Lower lobe of right lung (tissue), 2 donors: ENCODE measurements around the gene ABLIM1. TPM values are rescaled to one million over a fixed set of nuclear protein-coding genes. Genes with fewer than 3 reads are reported as not detected.
A peak's percentile ranks its signal among the peaks of the same experiment; 100 is the strongest.

Experiments
- ATAC-seq, 2 donors: fragments of 200-7000 bp; cut with Tn5 transposase; one replicate each; pipeline ENCODE4 v1.9.1; 2020 to 2022; ENCODE audit warnings: mild to moderate bottlenecking in 2 of 2, moderate library complexity in 2 of 2
- DNase-seq: peaks from one replicate; pipeline ENCODE4 v3.0.0-alpha.2; 2020
- H3K27ac ChIP-seq: fragments of 200-600 bp; one replicate; pipeline ENCODE4 v1.8.0; 2022
- H3K27me3 ChIP-seq: fragments of 200-600 bp; one replicate; pipeline ENCODE4 v1.8.0; 2022; ENCODE audit warnings: low read depth
- H3K36me3 ChIP-seq: fragments of 200-600 bp; one replicate; pipeline ENCODE4 v1.8.0; 2022; ENCODE audit warnings: mild to moderate bottlenecking
- H3K4me1 ChIP-seq: fragments of 200-600 bp; one replicate; pipeline ENCODE4 v1.8.0; 2022
- H3K4me3 ChIP-seq: fragments of 200-600 bp; one replicate; pipeline ENCODE4 v1.8.0; 2022; ENCODE audit warnings: mild to moderate bottlenecking
- H3K9me3 ChIP-seq: fragments of 200-600 bp; one replicate; pipeline ENCODE4 v1.8.0; 2022
- CTCF ChIP-seq: fragments of 200-600 bp; IDR thresholded peaks from one replicate; pipeline ENCODE4 v1.8.0; 2022; ENCODE audit warnings: antibody characterized with exemption, mild to moderate bottlenecking
- intact Hi-C: fragments of 100-400 bp; cut with DNase I; formaldehyde crosslinking; loops from one replicate; pipeline ENCODE4 v1.11.0; 2022
- total RNA-seq: library from RNA; stranded (reverse); fragmentation: NEBNext Ultra II Directional; extraction: Animal tissue kit (Norgen Biotek cat#: 25700); gene quantifications from one replicate; pipeline ENCODE4 v1.2.1, GENCODE V29; 2021
- donor health status: DM: no; HTN: yes; CAD: no; lungs with severe emphysema.

The ABLIM1 gene
- total RNA-seq, 1 donor from 2014 or later, result 106 TPM

GRCh38 chr10:114517368-114518250 lies 140.5 kb downstream of the ABLIM1 start:
- H3K36me3 ChIP-seq, result no peaks in the 10 kb centered on the region
- intact Hi-C loops, result no loop called here
- ATAC-seq (no peak), DNase-seq (no peak)
- H3K27ac ChIP-seq, result no peak overlapping the region
- H3K27me3 ChIP-seq, result no peaks in the 10 kb centered on the region
- TF ChIP-seq CTCF, result no peak
- H3K4me1 ChIP-seq, result peaks cover 35% of the 10 kb centered on the region
- no peak overlapping the region for H3K4me3 ChIP-seq
- no peaks in the 10 kb centered on the region for H3K9me3 ChIP-seq

GRCh38 chr10:114516356-114516755 lies 141.7 kb downstream of the ABLIM1 start:
- ATAC-seq, result no peak
- Histone ChIP-seq H3K36me3 (no peaks in the 10 kb centered on the region), H3K27ac (peak overlapping the region; percentile 8), H3K4me3 (no peak overlapping the region), H3K4me1 (peaks cover 23% of the 10 kb centered on the region), H3K9me3 (no peaks in the 10 kb centered on the region), H3K27me3 (no peaks in the 10 kb centered on the region)
- no peak for TF ChIP-seq CTCF
- DNase-seq, result no peak
- intact Hi-C loops, result no loop called here

GRCh38 chr10:114515298-114515914 lies 142.7 kb downstream of the ABLIM1 start:
- Histone ChIP-seq H3K4me3 (no peak overlapping the region), H3K9me3 (no peaks in the 10 kb centered on the region), H3K36me3 (no peaks in the 10 kb centered on the region), H3K4me1 (peaks cover 16% of the 10 kb centered on the region), H3K27ac (no peak overlapping the region), H3K27me3 (no peaks in the 10 kb centered on the region)
- intact Hi-C loops, result no loop called here
- DNase-seq, result no peak
- no peak for ATAC-seq
- TF ChIP-seq CTCF, result no peak

GRCh38 chr10:114513381-114513792 lies 144.7 kb downstream of the ABLIM1 start:
- no peaks in the 10 kb centered on the region for H3K9me3 ChIP-seq
- H3K4me1 ChIP-seq, result peaks cover 3% of the 10 kb centered on the region
- intact Hi-C loops, result no loop called here
- ATAC-seq (no peak), DNase-seq (no peak)
- H3K27ac ChIP-seq, result no peak overlapping the region
- no peak for TF ChIP-seq CTCF
- H3K27me3 ChIP-seq, result no peaks in the 10 kb centered on the region
- no peaks in the 10 kb centered on the region for H3K36me3 ChIP-seq
- no peak overlapping the region for H3K4me3 ChIP-seq

- Histone ChIP-seq H3K4me3 (no peak overlapping the region), H3K9me3 (no peaks in the 10 kb centered on the region), H3K36me3 (no peaks in the 10 kb centered on the region), H3K27ac (no peak overlapping the region), H3K4me1 (peaks cover 18% of the 10 kb centered on the region), H3K27me3 (no peaks in the 10 kb centered on the region)
- intact Hi-C loops, result no loop called here
- DNase-seq, result no peak
- no peak for TF ChIP-seq CTCF
- no peak for ATAC-seq
Measured at GRCh38 chr10:114511881-114512280, 146.2 kb downstream of the ABLIM1 start.
